KG1 (cell line): ENCODE data around the gene MRPL39.

ENCODE experiments used
- DNase-seq: peaks from one replicate; lab custom pipeline; 2025; lab: John Stamatoyannopoulos, UW

MRPL39 gene

GRCh38 chr21:25568246-25568645 lies 39.0 kb downstream of the MRPL39 start:
- DNase-seq: no peak

- no peak for DNase-seq
These were observed 39.8 kb downstream of the MRPL39 start for GRCh38 chr21:25567472-25567871.

GRCh38 chr21:25566645-25567044 lies 40.6 kb downstream of the MRPL39 start:
- DNase-seq: no peak

GRCh38 chr21:25565272-25566211 lies 41.7 kb downstream of the MRPL39 start:
- no peak for DNase-seq

GRCh38 chr21:25564349-25564948 lies 42.8 kb downstream of the MRPL39 start:
- DNase-seq: no peak

- peak; percentile 32 for DNase-seq
These were observed 43.7 kb downstream of the MRPL39 start for GRCh38 chr21:25563361-25564116.

GRCh38 chr21:25562660-25563059 lies 44.6 kb downstream of the MRPL39 start:
- DNase-seq: no peak

- DNase-seq: peak; percentile 70
These were observed 45.3 kb downstream of the MRPL39 start for GRCh38 chr21:25561668-25562641.

- DNase-seq: no peak
These were observed 46.4 kb downstream of the MRPL39 start for GRCh38 chr21:25560891-25561290.

- no peak for DNase-seq
These were observed 47.0 kb downstream of the MRPL39 start for GRCh38 chr21:25560271-25560685.

GRCh38 chr21:25559746-25560145 lies 47.5 kb downstream of the MRPL39 start:
- no peak for DNase-seq

- DNase-seq: no peak
These were observed 49.2 kb downstream of the MRPL39 start for GRCh38 chr21:25558123-25558522.

- no peak for DNase-seq
These were observed 50.1 kb downstream of the MRPL39 start for GRCh38 chr21:25557180-25557579.

GRCh38 chr21:25556091-25556490 lies 51.2 kb downstream of the MRPL39 start:
- DNase-seq: no peak

- no peak for DNase-seq
These were observed 51.8 kb downstream of the MRPL39 start for GRCh38 chr21:25555492-25555891.

GRCh38 chr21:25552856-25553255 lies 54.4 kb downstream of the MRPL39 start:
- no peak for DNase-seq

- DNase-seq: no peak
These were observed 55.7 kb downstream of the MRPL39 start for GRCh38 chr21:25551569-25551968.

- no peak for DNase-seq
These were observed 56.7 kb downstream of the MRPL39 start for GRCh38 chr21:25550352-25551120.

GRCh38 chr21:25541042-25541441 lies 66.2 kb downstream of the MRPL39 start:
- DNase-seq: no peak

- DNase-seq: no peak
These were observed 67.7 kb downstream of the MRPL39 start for GRCh38 chr21:25539606-25540005.

- DNase-seq: no peak
These were observed 70.1 kb downstream of the MRPL39 start for GRCh38 chr21:25537174-25537573.
